Left ventricle myocardium inferior (tissue), 1 donor: Measurements from ENCODE around the gene TJP3. TPM values are rescaled to one million over a fixed set of nuclear protein-coding genes. Genes with fewer than 3 reads are reported as not detected.

ENCODE experiments used
- DNase-seq: peaks from one replicate; pipeline ENCODE4 v3.0.0-alpha.2; 2020
- H3K27ac ChIP-seq: fragments of 200-600 bp; replicated peaks from 2 replicates; pipeline ENCODE4 v1.8.0; 2021
- H3K27me3 ChIP-seq: fragments of 200-600 bp; 2 replicates; pipeline ENCODE4 v1.8.0; 2021; ENCODE audit warnings: low read depth
- H3K36me3 ChIP-seq: fragments of 200-600 bp; 2 replicates; pipeline ENCODE4 v1.8.0; 2021
- H3K4me1 ChIP-seq: fragments of 200-600 bp; 2 replicates; pipeline ENCODE4 v1.8.0; 2021
- H3K4me3 ChIP-seq: fragments of 200-600 bp; 2 replicates; pipeline ENCODE4 v1.8.0; 2021; ENCODE audit warnings: mild to moderate bottlenecking, moderate library complexity
- H3K9me3 ChIP-seq: fragments of 200-600 bp; replicated peaks from 2 replicates; pipeline ENCODE4 v1.8.0; 2021
- intact Hi-C: fragments of 100-400 bp; cut with micrococcal nuclease; formaldehyde crosslinking; loops from one replicate; pipeline ENCODE4 v1.11.0; 2022
- total RNA-seq: library from RNA; stranded (reverse); fragmentation: NEBNext Ultra II Directional; extraction: Animal tissue kit (Norgen Biotek cat#: 25700); gene quantifications from one replicate; pipeline ENCODE4 v1.2.1, GENCODE V29; 2021
- TF ChIP-seq, protein P1 (sequence below): fragments of 200-600 bp; IDR thresholded peaks from 2 replicates; pipeline ENCODE4 v1.8.0; 2021; ENCODE audit warnings: antibody characterized with exemption, mild to moderate bottlenecking, borderline replicate concordance
- donor health status: DM: no; HTN: yes; CAD: no; lungs with severe emphysema.

TJP3 gene
- total RNA-seq, 1 donor from 2014 or later, result not detected

DNA sequence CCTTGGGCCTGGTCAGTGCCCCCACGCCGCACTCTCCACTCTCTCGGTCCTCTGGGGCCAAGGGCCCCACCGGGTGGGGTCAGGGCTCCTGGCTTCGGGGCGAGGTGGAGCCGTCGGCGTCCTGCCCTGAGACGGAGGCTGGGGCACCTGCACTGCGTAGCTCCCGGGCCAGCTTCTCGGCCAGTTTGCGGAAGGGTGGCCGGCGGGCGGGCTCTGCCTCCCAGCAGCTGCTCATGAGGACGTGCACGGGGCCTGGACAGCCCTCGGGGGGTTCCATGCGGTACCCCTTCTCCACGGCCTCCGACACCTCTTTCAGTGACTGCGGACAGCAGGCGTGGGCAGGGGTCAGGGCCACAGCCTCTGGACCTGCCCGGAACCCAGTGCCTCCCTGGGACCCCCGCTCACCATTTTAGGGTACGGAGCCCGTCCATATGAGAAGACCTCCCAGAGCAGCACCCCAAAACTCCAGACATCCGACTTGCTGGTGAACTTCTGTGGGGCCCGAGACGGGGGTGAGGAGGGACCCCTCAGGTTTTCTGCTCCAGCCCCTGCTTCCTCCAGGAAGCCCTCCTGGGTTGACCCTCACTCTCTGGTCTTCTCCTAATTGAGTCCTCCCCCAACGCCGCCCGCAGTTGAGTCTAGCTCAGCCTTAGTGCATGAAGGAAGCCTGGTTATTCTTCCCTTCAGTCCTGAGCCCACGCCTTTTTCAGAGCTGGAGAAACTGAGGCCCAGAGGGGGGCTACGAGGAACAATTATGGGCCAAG, 70.1 kb downstream of the TJP3 start:
- Histone ChIP-seq H3K9me3 (peaks cover 25% of the 10 kb centered on the region), H3K27ac (no peak overlapping the region), H3K36me3 (no peaks in the 10 kb centered on the region), H3K4me1 (no peaks in the 10 kb centered on the region), H3K4me3 (no peak overlapping the region), H3K27me3 (peaks cover 19% of the 10 kb centered on the region)
- intact Hi-C loops, result no loop called here
- no peak for DNase-seq
- TF ChIP-seq, protein P1, sequence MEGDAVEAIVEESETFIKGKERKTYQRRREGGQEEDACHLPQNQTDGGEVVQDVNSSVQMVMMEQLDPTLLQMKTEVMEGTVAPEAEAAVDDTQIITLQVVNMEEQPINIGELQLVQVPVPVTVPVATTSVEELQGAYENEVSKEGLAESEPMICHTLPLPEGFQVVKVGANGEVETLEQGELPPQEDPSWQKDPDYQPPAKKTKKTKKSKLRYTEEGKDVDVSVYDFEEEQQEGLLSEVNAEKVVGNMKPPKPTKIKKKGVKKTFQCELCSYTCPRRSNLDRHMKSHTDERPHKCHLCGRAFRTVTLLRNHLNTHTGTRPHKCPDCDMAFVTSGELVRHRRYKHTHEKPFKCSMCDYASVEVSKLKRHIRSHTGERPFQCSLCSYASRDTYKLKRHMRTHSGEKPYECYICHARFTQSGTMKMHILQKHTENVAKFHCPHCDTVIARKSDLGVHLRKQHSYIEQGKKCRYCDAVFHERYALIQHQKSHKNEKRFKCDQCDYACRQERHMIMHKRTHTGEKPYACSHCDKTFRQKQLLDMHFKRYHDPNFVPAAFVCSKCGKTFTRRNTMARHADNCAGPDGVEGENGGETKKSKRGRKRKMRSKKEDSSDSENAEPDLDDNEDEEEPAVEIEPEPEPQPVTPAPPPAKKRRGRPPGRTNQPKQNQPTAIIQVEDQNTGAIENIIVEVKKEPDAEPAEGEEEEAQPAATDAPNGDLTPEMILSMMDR, result no peak

GRCh38 chr19:3778899-3779723, 70.9 kb downstream of the TJP3 start:
- no peaks in the 10 kb centered on the region for H3K36me3 ChIP-seq
- no peaks in the 10 kb centered on the region for H3K4me1 ChIP-seq
- no peak overlapping the region for H3K4me3 ChIP-seq
- H3K27ac ChIP-seq, result no peak overlapping the region
- peaks cover 25% of the 10 kb centered on the region for H3K9me3 ChIP-seq
- TF ChIP-seq, protein P1, result no peak
- intact Hi-C loops, result no loop called here
- peaks cover 27% of the 10 kb centered on the region for H3K27me3 ChIP-seq
- no peak for DNase-seq

DNA sequence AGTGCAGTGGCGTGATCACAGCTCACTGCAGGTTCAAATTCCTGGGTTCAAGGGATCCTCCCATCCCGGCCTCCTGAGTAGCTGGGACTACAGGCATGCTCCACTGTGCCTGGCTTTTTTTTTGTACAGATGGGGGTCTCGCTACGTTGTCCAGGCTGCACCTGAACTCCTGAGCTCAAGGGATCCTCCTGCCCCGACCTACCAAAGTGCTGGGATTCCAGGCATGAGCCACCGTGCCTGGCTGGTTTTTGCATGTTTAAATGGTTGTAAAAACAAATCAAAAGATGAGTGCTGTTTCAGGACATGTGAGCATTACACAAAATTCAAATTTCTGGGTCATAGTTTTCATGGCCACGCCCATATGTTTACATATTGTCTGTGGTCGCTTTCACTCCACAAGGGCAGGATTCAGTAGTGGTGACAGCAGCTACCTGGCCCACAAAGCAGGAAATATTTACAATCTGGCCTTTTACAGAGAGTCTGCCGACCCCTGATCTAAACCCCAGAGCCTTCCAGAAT, 72.7 kb downstream of the TJP3 start:
- H3K27ac ChIP-seq, result no peak overlapping the region
- TF ChIP-seq, protein P1, result no peak
- peaks cover 5% of the 10 kb centered on the region for H3K4me1 ChIP-seq
- no peaks in the 10 kb centered on the region for H3K36me3 ChIP-seq
- intact Hi-C loops, result no loop called here
- H3K4me3 ChIP-seq, result no peak overlapping the region
- H3K27me3 ChIP-seq, result peaks cover 45% of the 10 kb centered on the region
- peaks cover 25% of the 10 kb centered on the region for H3K9me3 ChIP-seq
- no peak for DNase-seq

DNA sequence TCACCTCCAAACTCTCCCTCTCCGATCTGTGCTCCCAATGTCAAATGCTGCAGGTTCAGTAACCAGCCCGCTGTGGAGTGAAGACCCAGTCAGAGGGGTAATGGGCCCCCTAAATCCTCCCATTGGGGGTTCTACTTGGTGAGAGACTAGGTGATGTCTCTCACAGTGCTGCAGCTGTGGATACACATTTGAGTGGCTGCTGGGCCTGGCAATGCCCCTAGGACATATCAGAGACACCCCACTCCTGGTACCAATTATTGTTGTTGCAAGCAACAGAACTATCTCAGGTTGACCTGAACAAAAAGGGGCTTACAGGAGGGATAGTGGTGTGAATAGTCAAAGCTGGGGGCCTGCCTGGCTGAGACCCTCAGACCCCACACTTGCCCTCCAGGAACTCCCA, 73.4 kb downstream of the TJP3 start:
- Histone ChIP-seq H3K27ac (no peak overlapping the region), H3K36me3 (no peaks in the 10 kb centered on the region), H3K4me1 (peaks cover 8% of the 10 kb centered on the region), H3K4me3 (no peak overlapping the region), H3K9me3 (peaks cover 25% of the 10 kb centered on the region), H3K27me3 (peaks cover 52% of the 10 kb centered on the region)
- intact Hi-C loops, result no loop called here
- TF ChIP-seq, protein P1, result no peak
- no peak for DNase-seq

- peaks cover 25% of the 10 kb centered on the region for H3K9me3 ChIP-seq
- peaks cover 8% of the 10 kb centered on the region for H3K4me1 ChIP-seq
- H3K27me3 ChIP-seq, result peaks cover 60% of the 10 kb centered on the region
- TF ChIP-seq, protein P1, result no peak
- H3K36me3 ChIP-seq, result no peaks in the 10 kb centered on the region
- no peak for DNase-seq
- no peak overlapping the region for H3K4me3 ChIP-seq
- H3K27ac ChIP-seq, result no peak overlapping the region
- intact Hi-C loops, result no loop called here
Measured at GRCh38 chr19:3782330-3782729, 74.1 kb downstream of the TJP3 start.
